NCI-H2227 treated with DMSO at 0.1 percent for 48 hours (cell line): ENCODE data around the gene LAIR1.
"Not testable (repeated sequence)": the region's sequence is repeated elsewhere in the genome, so short reads cannot be mapped to it uniquely, and the experiment has no call there.

Experiments used
- DNase-seq: peaks from one replicate; lab custom pipeline; 2025; lab: John Stamatoyannopoulos, UW

Gene LAIR1

DNA sequence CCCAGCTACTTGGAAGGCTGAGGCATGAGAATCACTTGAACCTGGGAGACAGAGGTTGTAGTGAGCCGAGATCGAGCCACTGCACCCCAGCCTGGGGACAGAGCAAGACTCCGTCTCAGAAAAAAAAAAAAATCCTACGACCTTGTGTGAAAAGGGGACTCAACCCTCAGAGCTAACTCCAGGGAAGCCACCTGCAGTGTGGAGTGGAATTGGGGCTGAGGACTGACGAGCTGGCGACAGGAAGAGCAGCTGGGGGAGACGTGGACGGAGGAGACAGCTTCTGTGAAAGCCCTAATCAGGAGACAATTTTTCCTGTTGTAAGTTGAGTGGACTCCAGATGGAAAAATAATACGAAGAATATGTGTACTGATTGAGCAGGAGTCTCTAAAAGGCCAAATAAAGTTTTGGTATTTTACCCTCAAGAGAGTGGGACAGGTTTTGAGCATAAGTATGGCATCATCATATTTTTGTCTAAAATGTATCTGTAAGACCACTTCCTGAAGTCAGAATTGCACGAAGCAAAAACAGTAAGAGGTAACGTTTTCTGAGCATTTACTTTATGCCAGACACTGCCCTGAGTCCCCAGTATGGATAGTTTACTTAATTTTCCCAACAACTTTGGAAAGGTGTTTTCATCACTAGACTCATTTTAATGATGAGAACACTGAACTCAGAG lies 12.0 kb upstream of the LAIR1 start:
- no peak for DNase-seq

DNA sequence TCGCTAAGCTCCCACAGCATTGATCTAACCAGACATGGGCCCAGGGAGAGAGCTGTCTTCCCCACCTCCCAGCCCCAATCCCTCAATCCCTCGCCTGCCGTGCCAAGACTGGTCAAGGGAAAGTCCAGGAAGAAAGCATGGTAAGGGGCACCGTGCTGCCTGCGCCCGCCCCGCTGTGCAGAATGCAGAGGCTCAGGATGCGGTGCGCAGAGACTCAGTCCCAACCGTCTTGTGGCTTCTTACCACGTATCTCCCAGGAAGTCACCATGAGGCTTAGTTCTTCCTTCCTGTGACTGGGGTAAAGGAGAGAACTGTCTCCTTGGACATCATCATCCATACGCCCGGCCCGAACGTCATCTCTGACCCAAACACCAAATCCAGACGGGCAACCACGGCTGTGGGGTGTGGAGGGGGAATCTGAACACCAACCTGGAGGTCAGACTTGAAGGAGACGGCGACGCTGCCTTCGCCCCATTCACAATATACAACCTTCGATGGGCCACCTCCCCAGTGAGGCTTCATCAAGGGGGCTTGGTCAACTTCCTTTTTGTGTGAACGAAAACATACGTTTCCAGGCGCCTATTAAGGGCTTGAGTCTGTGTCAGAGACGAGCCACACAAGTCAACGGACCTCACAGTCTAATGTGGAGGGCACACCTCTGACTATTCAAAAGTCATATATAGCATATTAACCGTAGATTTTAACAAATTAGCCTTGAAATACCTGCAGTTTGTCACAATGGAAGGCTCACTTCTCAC lies 10.6 kb upstream of the LAIR1 start:
- DNase-seq = not testable (repeated sequence)

DNA sequence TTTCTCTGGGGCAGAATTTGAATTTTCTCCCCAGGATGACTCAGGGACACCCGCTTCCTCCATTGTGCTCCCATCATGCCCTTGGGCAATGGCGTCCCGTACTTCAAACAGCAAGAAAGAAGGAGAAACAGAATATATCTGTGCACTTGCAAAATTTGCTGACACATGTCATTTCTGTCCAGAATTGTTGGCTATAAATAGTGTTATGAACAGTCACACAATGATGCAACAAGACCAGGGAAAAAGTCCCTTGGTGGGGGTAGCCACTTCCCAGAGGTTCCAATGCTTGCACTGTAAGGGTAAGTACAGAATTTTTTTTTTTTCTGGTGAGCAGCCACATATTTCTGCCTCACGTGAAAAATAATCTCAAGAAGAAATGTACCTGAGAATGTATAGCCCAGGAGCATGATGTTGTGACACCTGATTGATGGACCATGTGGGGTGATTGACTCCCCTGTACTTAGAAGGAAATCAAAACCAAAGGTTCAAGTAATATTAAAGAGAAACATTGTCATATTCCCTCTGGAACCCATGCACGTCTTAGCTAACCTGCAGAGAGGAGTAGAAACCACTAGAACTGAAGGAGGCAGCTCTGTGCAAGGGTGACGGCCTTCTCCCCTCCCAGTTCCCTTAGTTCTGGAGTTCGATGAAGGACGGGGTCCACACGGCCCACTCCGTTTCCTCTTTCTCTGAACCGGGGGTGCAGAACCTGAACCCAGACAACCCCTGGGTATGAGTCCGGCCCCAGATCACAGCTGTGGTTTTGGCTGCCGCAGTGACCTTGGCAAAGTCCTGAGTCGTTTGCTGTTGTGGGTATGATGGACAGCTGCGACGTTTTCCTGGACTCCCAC lies 9.3 kb upstream of the LAIR1 start:
- no peak for DNase-seq

DNA sequence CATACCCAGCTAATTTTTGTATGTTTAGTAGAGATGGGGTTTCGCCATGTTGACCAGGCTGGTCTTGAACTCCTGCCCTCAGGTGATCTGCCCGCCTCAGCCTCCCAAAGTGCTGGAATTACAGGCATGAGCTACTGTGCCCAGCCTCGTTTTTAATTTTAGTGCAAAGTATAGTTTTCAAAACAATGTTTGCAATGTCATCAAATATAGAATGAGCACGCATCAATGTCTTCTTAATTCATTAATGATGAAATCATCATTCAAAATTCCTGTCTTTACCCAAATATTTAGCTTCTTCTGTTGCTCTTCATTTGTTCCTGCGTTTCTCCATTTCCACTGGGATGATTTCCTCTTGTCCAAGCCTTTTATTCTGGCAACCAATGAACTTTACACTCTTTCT lies 6.7 kb upstream of the LAIR1 start:
- not testable (repeated sequence) for DNase-seq

DNA sequence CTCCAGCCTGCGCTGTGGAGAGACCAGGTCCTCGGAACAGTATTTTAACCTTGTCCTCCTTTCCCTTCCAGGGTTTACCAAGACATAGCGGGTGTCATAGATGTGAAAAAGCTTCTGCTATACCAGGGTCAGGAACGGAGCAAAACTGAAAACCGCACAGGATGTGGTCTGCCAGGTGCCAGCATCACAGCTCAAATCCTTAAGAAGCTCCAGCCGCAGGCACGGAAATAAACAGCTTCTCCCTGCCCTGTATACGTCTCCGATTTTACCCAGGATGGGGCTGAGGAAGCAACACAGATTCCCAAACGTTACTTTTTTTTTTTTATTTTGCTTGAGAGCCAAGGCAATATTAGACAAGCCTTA lies 5.7 kb upstream of the LAIR1 start:
- not testable (repeated sequence) for DNase-seq

DNA sequence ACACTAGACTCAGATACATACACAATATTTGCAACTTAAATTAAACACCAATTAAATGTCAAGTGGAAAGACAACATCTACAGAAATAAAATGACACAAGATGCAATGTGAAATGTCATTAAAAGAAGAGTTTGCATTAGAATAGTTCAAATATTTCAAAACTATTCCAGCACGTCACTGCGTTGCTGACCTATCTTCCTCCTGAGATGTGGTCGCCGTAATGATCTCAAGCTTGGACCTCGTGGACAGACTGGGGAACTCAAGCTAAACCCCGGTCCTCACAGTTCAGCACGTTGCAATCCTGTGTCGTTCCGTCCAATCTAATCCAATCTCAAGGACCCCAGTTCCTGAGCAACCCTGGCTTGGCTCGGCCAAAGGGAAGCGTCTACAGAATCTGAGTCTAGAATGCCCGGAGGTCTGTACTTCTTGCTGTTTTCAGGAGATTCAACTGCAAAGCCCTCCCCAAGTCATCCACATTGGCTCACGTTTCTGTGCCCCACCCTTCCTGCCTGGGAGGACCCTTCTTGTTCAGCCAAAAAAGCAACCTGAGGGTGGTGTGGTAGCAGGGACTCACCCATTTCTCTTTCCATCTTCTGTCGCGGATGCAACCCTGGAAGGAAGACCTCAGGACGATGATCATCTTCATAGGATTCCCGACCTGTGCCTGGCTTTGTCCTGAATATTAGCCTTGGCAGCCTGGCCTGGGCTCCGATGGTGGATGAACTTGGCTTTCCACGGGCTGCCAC lies 5.1 kb upstream of the LAIR1 start:
- not testable (repeated sequence) for DNase-seq

DNA sequence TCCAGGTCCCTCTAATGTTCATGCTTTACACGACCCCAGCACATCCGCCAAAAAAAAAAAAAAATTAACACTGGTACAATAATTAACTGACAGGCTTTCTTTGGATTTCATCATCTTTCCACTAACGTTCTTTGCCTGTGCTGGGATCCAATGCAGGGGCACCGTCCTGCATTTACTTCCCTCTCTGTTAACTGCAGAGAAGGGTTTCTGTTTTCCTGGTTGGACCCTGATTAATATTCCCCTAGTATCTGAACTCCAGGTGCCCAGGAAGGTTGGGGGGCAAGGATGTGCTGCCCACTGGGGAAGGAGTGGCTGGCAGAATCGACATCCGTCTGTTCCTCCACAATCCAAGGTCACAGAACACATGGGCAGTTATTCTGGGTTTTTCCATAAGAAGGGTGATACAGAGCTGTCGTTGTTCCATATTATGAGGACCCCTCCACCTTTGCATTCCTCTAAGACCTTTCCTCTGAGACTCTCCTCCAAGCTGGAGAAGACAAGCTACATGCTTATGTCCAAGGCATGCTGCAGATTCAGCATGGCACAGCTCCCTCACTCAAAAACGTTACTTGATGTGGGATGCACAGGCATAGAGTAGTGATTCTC lies 4.5 kb upstream of the LAIR1 start:
- DNase-seq = no peak

DNA sequence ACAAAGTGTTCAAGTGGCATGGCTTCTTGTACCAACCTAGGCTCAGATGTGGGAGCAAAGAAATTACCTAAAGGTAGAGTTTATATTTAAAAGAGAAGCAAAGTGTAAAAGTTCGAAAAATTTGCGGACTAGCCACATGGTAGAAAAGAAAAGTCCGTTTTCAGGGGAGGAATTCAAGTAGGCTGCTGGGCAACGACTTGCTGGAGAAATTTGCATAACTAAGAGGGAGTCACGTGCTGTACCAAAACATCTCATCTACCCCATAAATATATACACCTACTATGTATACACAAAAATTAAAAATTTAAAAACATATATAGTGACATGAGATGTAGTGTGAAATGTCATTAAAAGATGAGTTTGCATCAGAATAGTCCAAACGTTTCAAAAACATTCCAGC lies 2.1 kb upstream of the LAIR1 start:
- no peak for DNase-seq

DNA sequence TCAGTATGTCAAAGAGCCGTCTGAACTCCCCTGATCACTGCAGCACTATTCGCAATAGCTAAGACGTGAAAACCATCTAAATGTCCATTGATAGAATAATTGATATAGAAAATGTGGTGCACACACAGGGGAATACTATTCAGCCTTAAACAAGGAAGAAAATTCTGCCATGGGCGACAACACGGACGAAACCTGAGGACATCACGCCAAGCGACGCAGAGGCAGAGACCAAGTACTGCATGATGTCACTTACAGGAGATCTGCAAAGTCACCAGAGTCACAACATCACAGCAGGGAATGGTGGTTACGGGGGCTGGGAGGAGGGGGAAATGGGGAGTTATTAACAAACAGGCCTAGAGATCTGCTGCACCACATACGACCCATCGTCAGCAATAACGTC lies 1.1 kb upstream of the LAIR1 start:
- not testable (repeated sequence) for DNase-seq

DNA sequence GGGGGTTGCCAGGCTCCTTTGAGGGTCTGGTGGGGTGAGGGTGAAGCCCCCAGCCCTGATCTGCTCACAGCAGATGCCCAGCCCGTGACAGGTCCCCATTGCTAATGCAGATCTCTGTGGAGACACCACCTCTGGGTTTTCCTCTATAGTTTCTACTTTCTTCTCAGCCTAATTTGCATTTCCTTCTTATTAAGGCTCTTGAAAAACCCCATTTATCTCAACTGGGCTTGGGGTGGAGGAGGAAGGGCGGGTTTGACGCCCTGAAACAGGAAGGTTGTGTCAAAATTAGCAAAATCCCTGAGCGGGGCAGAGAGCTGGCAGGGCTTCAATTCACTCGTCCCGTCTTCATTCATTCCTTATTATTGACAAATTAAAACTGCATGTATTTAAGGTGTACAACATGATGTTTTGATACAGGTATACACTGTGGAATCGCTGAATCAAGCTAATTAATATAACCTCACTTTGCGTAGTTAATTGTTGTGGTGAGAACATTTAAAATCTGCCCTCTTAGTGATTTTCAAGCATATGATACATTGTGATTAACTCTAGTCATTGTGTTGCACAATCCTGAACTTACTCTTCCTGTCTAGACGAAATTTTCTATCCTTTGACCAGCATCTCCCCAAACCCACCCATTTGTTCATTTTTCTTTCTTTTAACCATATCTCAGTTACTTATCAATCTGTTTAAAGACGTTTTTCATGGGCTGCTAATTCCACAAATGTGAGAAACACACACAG lies 2.9 kb downstream of the LAIR1 start:
- not testable (repeated sequence) for DNase-seq

DNA sequence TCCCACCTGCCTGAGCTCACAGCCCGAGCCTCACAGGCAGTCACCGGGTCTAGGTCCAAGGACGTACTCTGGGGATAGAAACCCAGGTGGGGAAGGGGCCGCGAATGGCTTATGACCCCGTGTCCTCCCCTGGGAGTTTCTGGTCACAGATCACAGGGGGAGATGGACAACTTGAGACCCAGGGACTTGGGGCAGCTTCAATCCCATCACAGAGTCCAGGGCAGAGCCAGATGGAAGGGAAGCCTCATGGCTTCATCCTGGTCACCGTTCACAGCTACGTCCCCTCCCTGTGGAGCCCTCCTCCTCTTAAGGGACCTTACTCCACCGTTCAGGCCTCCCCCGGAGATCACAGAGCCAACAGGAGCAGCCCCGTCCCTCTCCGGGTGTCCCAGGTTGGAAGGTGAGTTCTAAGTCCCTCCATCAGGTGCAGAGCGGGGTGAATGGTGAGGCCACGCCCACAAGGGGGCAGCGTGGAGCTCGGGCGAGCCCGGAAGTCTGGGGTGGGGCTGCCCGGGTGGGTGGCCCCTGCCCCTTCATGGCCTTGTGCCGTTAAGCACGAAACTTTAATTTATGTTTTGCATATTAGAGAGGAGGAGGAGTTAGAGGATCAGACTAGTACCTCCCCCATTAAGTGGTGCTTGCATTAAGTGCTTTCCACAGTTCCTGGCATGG lies 5.4 kb downstream of the LAIR1 start:
- DNase-seq = not testable (repeated sequence)

DNA sequence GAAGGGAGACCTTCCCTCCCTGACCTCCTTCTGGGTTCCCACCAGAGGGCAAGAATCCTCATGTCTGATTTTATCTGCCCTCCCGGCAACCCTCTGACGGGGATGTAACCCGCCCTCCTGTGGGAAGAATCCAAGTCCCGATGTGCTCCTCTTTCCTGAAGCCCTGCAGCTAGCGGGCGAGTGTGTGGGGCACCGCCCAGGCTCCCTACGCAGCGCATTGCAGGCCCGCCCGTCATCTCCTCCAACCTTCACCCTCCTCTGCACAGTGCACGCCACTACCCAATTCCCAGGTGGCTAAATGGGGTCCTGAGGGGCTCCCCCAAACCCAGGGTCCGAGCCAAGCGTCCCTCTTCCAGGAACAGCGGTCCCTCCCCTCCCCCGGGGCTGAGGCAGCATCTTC lies 7.3 kb downstream of the LAIR1 start:
- DNase-seq = no peak

DNA sequence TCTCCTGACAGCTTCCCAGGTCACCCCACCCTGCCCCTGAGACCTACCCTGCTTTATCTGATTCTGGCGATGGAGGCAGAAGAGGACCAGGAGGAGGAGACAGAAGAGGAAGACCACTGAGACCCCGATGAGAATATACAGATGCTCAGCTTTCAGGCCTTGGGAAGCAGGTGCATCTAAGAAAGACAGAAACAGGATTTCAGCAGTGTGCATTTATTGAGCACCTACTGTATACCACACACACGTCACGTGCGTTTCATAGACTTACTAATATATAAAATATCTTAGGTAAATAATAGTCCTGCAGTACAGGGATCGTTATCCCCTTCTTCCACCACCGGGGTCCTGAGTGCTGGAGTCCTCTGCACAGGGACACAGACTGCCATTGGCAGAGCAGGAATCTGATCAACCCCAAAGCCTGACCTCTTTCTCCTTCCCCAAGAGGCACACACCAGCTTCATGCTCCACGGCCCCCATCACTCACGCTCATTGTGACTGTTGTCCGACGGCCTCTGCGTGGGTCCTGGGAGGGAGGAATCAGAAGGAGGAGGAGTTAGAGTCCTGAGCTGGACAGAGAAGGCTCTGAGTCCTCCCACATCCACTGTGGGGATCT lies 8.2 kb downstream of the LAIR1 start:
- DNase-seq = no peak

DNA sequence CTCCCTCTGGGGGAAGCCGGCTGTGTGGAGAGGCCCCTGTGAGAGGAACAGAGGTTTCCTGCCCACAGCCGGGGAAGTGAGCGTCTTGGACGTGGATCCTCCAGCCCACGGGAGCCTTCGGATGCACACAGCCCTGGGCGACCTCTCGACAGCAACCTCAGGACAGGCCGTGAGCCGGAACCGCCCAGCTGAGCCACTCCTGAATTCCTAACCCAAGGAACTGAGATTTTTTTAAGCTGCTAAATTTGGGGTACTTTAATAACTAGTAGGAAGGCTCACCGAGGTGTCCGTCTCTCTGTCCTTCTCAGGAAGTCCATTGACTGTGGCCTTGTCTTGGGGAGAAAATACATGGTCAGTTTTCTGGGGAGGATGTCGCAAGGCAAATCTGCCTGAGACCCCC lies 9.1 kb downstream of the LAIR1 start:
- DNase-seq = no peak

DNA sequence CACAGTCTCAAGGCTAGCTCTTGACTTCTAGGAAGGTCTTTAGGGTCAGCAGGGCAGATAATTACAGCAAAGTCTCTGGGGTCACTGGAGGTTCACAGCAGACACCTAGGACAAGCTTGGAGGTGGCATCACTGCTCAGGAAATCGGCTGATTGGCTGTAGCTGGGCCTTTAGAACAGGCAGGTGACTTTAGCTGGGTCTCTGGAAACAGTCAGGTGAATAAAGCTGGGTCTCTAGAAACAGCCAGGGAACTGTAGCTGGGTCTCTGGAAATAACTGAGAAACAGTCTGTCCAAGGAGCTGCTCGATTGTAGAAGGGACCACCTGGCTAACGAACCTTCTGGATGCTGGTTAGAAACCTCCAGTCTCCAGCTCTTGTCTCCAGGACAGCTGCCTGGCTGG lies 10.0 kb downstream of the LAIR1 start:
- no peak for DNase-seq

DNA sequence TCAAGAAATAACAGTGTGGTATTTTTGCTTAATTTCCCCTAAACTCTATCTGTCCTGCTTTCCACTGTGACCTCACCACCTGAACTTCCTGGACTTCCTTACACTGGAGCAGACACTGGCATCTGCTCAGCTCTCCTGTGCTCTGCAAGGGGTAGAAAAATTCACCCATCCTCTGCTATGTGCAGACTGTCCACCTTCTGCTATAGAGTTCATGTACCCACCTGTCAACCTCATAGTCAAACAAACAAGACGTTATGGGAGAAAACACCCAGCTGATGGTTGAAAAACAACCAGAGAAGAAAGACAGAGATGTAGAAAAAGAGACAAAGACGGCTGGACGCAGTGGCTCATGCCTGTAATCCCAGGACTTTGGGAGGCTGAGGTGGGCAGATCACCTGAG lies 12.2 kb downstream of the LAIR1 start:
- no peak for DNase-seq

DNA sequence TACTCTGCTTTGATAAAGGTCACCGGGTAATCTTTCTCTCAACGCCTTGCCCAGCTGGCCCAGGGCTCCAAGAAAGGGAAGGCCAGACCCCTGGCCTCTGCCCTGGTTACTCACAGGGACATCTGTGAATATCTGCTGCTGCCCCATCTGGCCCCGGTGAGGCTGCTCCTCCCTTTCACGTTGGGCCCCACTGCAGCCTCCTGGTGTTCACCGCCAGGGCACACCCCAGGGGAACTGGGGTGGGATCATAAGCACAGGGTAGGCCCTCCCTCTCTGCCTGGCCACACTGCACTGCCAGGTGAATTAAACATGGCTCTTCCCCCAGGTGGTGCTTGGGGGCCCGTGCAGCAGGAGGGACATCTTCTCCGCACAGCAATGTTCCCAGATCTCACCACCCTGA lies 12.7 kb downstream of the LAIR1 start:
- DNase-seq = no peak

DNA sequence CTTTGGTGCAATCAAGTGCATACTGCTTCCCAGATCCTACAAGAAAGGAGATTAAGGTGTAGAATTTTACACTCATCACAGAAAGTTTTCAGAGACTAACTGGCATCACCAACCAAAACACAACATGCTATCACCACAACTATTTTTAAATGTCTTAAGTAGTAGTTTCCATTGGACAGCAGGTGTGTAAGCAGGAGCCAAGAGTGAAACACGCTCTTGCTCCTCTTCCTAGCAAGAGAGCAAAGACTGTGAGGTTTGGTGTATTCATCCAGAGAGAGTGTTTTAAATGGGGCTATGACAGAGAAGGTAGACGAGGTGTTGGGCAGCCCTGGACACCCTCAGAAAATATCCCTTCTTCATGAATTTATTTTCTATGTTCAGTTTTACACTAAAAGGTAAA lies 13.3 kb downstream of the LAIR1 start:
- no peak for DNase-seq

DNA sequence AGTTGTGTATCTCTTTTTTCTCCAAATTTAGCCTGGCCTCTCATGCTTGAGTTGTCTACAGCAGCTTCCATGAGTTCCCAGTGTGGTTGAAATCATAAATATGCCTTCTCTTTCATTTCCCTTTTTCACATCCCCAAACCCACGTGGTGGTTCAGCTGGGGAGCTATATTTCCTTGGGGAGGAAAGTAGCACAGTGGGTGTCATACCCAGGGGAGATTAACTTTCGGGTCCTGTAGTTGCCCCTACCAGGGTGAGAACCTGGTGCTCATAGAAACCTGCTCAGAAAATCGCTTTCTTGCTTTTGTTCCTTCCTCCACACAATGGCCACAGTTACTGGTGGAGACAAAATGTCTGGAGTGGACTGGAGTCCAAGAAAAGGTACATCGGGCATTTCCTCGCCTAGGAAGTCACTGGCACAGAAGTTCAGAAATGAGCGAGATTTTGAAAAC lies 18.8 kb downstream of the LAIR1 start:
- DNase-seq = no peak

DNA sequence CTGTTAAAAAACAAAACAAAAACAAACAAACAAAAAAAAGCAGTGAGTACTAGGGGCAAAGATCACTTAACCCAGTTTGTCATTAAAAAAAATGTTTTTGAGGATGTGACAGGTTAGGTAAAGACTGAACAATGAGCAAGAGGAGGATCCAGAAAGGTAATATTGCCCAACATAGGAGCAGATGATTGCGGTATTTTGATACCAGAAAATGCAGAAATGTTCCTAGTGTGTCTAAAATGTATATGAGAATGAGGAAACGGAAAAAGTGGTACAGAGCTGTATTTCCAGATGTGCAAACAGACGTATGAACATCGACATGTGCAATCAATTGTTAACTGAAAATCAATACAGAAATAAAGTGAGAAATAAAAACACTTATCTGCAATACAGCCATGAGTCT lies 20.9 kb downstream of the LAIR1 start:
- no peak for DNase-seq
